Raji (cell line): Measurements from ENCODE around the gene PLA2G6.

Experiments
- POLR2A ChIP-seq: IDR thresholded peaks from 2 replicates; pipeline ENCODE4 v1.6.1; 2011; ENCODE audit warnings: low read depth, low read length, control low read depth; ENCODE audit not compliant: insufficient read depth

PLA2G6 gene

DNA sequence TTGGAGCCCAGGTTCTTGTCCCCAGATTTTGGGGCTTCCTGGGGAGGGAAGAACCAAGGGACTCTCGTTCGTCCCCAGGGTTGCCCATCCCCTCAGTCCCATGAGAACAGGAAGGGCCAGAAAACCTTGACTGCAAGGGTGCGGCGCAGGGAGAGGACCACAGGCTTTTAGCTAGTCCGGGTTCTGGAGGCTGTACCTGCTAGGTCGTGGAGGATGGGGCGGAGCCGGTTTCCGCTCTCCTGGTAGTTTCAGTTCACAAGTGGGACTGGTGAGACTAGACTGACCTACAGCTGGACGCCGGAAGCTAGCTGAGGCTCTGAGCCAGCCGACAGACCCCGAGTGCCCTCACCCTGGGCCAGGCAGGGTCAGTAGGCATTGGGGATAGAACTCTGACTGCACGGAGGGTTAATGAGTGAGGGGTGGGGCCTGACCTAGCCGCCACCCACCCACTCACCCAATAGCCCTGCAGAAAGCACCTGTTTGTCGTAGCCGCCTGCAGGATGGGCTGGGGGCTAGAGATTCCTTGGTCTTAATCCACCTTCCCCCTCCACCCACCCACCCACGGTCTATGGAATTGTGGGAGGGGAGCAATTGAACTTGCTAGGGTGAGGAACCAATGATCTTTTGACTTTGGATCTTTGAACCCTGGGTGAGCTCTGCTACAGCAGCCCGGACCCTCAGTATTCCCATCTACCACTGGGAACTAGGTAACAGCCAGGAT is 21.6 kb upstream of the PLA2G6 start:
- no peak for TF ChIP-seq POLR2A

DNA sequence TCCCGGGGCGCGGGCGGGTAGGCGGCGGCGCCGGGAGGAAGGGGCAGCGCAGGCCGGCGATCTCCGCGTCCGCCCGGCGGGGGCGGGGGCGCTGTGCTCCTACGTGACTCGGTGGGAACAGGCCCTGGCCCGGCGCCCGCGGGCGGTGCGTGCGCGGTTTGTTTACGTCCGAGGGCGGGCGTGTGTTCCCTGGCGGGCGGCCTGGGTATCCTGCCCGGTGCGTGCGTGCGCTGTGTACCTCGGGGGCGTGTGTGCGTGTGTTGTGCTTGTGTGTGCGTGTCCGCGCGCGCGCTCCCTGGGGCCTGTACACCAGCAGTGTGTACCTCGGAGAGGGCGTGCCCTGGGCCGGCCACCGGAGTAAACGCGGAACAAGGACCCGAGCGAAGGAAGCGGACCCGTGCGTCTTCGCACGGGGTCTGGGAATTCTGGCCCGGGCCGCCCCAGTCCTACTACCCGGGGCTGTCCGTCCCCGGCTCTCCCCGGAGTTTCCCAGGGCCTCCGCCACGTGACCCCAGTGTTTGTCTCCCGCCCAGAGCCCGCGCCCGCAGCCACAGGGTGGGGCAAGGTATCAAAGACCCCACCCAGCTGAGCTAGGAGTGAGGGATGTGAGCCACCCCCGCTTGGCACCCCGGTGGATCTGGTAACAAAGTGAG is 20.9 kb upstream of the PLA2G6 start:
- TF ChIP-seq POLR2A, result 0 out of 2 replicates have a peak, but pooled peaks have one; percentile 6

DNA sequence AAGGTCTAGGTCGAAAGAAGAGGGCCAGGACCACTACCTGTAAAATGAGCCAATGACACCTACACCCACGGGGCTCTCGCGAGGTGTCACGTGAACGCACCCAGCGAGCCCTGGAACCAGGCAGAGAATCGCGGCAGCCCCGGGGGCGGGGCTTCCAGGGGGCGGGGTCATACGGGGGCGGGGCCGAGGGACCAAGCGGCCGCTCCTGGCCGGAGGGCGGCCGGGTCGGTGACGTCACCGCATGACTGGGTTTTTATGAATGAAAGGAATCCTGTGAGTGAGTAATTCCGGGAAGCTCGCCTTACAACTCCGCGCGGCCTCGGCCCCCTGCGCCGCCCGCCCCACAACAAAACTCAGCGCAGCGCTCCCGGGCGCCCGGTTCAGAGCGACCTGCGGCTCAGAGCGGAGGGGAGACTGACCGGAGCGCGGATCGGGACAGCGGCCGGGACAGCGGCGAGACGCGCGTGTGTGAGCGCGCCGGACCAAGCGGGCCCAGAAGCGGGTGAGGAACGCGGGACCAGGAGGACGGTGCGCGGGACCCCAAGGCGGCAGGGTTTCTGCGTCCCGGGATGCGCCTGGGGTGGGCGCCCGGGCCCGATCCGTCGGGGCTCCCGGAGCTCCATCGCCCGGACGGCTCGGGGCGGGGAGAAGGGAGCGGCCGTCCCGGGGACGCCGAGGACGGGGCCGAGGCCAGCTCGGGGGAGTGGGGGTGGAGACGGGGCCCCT is 20.2 kb upstream of the PLA2G6 start, which contains the start of gene MAFF:
MAFF (plus strand) TSS at position 284 of the 726 bp plus-strand sequence. CDS start 11,860 bp downstream, outside the sequence.
- peak; percentile 48; the same call in 1 of the 2 replicates for TF ChIP-seq POLR2A

DNA sequence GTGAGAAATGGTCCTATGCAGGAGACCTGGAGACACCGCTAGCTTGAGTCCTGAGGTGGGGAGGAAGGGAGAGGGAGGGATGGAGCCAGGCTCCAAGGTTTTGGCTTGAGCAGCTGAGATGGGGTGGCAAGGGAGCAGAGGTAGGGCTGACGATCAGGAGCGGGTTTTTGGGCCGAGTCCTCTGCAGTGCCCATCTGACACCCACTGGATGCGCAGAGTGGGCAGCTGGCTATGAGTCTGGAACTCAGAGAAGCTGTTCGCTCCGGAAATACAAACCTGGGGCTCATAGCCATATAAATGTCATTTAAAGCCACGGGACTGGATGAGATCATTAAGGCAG is 19.7 kb upstream of the PLA2G6 start:
- TF ChIP-seq POLR2A, result no peak

DNA sequence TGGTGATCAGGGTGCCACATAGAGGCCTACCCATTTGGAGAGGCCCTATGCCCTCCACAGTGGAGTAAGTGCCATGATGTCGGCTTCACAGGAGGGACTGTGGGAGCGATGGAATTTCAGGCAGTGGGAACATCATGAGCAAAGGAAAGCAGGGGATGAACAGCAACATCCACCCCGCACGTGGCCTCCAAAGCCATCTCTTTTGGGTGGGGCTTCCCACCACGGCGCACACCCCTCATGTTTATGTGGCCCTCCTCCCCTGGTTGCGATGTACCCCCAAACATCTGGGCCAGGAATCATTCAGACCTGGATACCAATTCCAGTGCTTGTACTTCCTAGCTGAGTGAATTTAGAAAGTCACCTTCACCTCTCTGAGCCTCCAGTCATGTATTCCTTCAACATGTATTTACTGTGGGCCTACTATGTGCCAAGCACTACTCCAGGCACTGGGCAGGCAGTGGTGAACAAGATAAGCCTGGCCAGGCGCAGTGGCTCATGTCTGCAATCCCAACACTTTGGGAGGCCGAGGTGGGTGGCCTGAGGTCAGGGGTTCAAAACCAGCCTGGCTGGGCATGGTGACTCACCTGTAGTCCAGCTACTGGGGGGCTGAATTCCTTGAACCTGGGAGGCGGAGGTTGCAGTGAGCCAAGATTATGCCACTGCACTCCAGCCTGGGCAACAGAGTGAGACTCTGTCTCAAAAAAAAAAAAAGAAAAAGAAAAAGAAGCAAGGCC is 18.4 kb upstream of the PLA2G6 start:
- no peak for TF ChIP-seq POLR2A

DNA sequence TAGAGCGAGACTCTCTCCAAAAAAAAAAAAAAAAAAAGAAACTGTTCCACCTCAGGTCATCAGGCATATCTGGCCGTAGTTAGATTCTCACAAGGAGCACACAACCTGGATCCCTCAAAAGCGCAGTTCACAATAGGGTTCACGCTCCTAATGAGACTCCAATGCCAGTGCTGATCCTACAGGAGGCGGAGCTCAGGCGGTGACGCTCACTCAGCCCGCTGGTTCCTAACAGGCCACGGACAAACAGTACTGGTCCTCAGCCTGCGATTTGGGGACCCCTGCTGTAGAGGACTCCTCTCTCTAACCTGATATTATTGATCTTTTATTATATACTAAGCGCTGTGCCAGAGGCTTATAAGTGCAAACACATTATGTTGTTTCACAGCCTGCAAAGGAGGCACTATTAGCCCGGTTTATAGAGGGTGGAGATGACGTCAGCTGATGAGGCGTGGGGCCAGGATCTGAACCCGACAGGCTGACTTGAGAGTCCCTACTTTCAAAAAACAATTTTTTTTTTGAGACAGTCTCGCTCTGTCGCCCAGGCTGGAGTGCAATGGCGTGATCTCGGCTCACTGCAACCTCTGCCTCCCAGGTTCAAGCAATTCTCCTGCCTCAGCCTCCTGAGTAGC is 15.3 kb upstream of the PLA2G6 start:
- TF ChIP-seq POLR2A, result no peak

DNA sequence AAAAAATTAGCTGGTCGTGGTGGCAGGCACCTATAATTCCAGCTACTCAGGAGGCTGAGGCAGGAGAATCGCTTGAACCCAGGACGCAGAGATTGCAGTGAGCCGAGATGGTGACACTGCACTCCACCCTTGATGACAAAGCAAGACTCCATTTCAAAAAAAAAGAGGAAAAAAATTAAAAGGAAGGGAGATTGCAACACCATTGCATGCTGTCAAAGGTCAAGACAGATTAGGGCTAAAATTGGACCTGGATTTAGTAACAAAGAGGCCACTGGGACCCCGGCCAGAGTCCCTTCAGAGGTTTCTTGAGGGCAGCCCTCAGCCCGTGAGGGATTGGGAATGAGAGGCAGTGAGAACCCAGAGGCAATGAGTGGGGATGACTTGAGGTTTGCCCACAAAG is 11.9 kb upstream of the PLA2G6 start:
- no peak for TF ChIP-seq POLR2A

DNA sequence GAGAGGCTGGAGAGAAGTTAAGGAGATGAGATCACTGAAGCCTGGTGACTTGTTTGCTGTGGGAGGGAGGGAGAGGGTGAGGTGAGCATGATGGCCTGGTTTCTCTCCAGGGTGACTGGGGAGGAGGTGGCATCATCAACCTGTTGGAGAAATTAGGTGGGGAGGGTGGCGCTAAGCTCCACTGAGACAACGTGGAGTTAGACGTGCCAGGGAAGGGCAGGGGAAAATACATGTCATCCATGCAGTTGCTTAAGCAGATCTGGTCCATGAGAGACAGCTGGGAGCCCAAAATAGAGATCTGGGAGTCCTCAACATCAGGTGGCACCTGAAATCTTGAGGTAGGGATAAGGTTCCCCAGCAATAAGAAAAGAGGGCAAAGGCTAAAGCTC is 10.8 kb upstream of the PLA2G6 start:
- TF ChIP-seq POLR2A, result no peak

DNA sequence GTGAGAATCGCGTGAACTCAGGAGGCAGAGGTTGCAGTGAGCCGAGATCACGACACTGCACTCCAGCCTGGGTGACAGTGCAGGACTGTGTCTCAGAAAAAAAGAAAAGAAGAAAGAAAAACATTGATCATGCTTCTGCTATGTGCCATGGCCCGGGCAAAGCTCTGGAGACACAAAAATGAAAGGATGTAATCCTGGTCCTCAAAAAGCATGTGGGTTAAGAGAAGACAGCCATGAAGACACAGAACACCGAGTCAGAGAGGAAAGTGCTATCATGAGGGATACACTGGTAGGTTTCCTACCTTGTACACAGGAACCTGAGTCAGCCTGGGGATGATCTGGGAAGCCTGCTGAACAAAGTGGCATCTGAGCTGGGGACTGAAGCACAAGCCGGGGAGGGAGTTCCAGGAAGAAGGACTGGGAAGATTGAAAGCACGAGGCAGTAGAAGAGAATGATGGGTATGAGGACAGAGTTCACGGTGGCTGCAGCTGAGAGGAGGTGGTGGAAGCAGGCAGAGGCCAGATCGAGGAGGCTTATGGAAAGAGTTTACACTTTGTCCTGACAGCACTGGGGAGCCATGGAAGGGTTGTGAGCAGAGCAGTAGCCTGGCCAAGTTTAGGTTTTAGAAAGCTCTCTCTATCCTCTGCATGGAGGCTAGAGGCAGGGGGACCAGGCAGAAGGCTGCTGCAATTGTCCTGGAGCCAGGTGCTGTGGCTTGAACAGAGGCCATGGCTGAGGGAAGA is 10.3 kb upstream of the PLA2G6 start:
- TF ChIP-seq POLR2A, result no peak

DNA sequence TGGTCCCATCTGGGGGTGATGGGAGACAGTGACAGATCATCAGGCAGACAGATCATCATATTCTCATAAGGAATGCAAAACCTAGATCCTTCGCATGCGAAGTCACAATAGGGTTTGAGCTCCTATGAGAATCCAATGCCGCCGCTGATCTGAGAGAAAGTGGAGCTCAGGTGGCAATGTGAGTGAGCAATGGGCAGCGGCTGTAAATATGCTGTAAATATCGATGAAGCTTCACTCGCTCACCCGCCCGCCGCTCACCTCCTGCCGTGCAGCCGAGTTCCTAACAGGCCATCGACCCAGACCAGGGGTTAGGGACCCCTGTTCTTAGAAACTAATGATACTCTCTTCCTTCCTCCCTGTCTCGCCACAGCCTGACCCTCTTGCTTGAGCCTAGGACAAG is 9.4 kb upstream of the PLA2G6 start:
- TF ChIP-seq POLR2A, result no peak

DNA sequence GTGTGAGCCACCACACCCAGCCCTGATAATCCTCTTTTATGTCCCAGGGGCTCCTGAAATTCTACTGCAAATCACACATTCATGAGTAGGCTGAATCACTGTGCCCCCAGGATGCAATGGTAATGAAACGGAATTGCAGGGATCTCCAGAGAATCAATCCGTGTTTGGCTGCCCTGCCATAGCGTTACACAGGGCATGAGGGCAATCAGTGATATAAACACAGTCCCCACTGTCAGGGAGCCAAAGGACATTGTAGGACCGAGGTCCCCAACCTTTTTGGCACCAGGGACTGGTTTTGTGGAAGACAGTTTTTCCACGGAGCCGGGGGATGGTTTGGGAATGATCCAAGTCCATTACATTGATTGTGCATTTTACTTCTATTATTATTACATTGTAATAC is 9.0 kb upstream of the PLA2G6 start:
- TF ChIP-seq POLR2A, result no peak

DNA sequence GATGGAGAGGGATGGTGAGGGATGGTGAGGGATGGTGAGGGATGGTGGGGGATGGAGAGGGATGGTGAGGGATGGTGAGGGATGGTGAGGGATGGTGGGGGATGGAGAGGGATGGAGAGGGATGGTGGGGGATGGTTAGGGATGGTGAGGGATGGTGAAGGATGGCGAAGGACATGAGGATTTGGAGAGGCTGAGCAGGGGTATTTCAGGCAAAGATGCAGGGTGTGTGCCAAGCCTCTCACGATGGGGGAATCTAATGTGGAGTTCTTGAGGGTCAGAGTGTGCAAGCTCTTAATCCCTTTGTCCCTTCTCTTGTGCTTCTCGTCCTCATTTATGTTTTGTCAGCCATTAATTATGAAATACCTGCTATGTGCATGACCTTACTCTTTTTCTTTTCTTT is 7.5 kb upstream of the PLA2G6 start:
- no peak for TF ChIP-seq POLR2A

DNA sequence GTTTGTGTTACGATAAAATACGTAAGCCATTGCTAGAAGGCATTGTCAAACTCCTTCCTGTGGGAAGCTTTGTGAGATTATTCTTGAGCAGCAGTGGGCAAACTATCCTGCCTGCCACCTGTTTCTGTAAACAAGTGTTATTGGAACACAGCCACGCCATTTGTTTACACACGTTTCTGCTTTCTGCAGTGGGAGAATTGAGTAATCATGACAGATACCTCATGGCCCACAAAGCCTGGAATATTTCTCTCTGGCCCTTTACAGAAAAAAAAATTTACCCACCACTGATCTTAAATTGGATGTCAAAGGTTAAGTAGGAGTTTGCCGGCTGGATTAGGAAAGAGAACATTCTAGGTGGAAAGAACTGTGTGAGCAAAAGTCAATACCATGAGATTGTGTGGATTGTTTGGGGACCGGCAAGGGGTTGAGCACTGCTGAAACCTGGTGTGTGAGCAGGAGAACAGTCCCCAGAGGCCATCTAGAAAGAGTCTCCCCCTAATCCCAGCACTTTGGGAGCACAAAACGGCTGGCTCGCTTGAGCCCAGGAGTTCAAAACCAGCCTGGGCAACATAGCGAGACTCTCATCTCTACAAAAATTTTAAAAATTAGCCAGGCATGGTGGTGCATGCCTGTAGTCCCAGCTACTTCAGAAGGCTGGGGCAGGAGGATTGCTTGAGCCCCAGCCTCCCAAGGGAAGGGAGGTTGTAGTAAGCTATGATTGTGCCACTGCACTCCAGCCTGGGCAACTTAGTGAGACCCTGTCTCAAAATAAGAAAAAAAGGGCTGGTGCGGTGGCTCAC is 6.0 kb upstream of the PLA2G6 start:
- TF ChIP-seq POLR2A, result no peak
